HL-60/S4 (cell line): Measurements from ENCODE around the gene ZNF616.
"Not testable (repeated sequence)": the region's sequence is repeated elsewhere in the genome, so short reads cannot be mapped to it uniquely, and the experiment has no call there.

Experiments used
- in situ Hi-C: fragments of 300-500 bp; cut with MboI; formaldehyde crosslinking; loops from 2 replicates; pipeline ENCODE4 v1.14.3; 2022; ENCODE audit warnings: low sequenced_read_pairs

The ZNF616 gene

DNA sequence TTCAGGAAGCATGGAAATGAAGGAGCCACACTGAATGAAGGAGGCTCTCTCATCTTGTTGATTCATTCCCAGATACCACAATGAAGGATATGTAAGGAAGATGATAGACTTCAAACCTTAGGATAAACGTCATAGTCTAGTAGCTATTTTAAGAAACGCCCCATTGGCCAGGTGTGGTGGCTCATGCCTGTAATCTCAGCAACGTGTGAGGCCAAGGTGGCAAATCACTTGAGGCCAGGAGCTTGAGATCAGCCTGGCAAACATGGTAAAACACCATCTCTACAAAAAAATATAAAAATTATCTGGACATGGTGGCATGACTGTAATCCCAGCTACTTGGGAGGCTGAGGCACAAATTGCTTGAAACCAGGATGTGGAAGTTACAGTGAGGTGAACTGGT lies 27.1 kb downstream of the ZNF616 start:
- in situ Hi-C loops, result no loop called here

DNA sequence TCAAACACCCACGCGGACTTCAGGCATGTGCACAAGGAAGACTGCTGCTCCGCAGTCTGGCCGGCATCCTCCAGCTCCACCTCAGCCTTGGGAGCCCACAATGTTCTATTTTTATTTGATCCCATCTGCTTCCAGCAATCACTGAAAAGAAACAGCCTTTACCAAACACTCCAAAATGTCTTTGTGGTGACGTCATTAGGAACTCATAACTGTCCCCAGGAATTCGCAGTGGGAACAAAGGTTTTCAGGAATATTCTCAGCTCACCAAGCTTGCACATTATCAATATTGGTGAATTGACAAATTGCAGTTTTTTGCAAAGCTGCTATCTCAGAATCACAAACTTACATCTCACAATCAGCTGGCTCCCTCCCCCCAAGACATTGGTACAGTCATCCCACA lies 29.0 kb downstream of the ZNF616 start:
- in situ Hi-C loops, result no loop called here

DNA sequence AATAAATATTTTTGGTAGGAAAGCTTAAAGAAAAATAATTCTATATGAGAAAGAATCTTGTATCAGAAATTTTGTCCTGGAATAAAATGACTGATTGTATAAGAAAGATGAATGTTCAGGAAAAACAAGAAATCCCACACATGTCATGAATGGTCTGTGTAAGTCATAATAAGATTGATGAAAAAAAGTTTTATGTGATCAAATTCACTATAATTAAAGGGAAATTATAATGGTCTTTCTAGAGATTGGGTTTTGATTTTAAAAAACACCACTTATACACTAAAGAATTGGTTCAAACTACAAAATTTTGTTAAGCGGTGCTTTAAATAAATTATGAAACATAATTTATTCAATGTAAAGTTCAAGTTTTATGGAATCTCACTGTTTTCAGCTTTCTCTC lies 37.0 kb downstream of the ZNF616 start:
- in situ Hi-C loops, result no loop called here

DNA sequence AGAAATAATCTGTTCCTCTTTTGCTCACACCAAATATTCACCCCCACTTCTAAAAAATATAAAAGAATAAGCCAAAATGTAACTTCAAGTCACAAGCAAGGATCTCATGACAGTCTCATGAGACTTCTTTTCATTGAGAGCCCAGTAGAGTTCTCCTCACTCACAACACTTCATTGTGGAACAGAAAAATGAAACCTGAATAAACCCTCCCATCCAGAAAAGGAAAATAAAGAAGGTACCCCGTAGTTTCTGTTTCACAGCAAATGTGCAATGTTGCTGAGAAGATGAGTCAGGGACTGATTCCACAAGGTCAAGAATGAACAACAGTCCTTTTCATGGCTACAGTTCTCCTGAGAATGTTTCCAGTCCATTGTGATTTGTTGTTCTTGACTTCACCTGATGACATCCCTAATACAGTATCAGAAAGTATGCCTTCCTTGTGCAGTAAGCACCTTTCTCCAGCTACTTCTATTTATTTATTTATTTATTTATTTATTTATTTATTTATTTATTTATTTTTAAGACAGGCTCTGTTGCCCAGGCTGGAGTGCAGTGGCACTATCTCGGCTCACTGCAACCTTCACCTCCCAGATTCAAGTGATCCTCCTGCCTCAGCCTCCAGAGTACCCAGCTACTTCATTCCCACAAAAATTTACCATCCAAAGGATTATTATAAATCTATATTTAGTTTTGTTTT lies 37.7 kb downstream of the ZNF616 start:
- in situ Hi-C loops, result no loop called here

DNA sequence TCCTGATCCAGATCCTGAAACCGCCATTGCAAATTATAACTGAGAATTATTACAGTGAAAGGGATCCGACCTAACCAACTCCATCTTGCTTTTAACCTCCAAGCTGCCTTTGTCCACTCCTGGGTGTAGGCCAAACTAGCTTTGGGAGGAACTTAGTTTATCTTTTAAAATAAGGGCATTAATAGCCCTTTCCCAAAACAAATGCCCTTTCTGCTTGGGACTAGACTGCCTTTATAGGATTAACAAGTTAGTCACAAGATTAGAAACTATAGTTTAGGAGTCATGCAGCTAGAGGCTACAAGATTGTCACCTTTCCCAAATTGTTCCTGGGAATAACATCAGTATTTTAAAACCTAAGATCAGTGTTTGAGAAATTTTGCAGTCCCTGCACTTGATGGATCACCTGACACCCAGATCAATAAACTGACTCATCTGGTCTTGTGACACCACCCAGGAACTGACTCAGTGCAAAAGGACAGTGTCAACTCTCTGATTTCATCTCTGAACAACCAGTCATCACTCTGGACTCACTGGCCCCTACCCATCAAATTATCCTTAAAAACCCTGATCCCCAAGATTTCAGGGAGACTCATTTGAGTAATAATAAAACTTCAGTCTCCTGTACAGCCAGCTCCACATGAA lies 40.1 kb downstream of the ZNF616 start:
- in situ Hi-C loops, result no loop called here

DNA sequence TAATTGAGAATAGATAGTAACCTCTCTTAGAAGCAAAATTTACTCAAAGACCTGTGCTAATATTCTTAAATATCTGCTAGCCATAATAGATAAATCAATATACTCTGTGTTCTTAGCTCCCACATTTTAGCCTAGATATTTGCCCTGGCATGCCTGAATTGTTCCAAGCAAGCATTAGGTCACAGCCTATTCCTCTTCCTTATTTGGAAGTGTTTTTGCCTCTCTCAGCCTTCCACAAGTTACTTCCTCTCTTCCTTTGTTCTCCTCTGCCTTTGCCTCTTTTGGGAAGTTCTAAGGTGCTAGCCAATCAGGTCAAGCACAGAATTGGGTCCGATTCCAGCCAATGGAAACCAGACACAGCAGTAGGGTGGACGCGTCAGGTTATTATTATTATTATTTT lies 43.3 kb downstream of the ZNF616 start:
- in situ Hi-C loops, result not testable (repeated sequence)

DNA sequence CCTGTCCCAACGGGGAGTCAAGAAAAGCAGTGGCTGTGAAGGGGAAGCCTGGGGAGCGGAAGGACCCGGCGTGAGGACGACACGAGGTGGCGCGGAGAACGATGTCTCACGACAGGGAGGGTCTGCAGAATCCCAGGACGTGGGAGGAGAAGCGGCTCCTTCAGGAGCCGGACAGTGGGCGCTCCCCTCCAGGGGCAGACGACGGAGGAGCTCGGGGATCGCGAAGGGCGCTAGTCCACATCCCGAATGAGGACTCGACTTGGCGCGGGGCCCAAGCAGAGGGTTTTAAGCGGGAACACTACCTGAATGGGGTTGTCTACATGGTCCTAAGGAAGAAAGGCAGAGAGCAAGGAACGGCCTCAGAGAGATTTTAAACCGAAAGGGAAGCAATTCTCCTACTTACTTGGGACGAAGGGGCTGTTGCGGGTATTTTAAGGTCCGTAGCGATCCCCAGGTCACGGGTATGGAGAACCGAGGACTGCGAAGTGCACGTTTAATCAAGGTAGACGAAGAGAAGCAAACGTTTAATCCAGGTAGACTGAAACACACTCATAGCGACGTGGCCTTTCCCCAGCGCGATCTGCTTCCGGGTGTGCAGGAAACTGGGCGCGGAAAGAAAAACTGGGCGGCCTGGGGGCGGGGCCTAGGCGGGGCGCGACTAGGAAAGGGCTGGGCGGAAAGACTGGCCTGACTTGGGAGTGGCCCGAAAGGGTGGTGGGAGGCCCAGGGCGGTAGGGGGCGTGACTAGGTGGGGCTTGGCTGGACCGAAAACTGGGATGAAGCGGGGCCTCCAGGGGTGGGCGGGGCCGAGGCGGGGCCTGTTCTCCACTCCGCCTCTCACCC lies 44.3 kb downstream of the ZNF616 start, which contains the start of gene ZNF841:
Gene ZNF841, minus strand, starts transcription at position 594 of the 843 bp plus-strand sequence. CDS start 10,964 bp downstream, outside the sequence.
- in situ Hi-C loops, result no loop called here

DNA sequence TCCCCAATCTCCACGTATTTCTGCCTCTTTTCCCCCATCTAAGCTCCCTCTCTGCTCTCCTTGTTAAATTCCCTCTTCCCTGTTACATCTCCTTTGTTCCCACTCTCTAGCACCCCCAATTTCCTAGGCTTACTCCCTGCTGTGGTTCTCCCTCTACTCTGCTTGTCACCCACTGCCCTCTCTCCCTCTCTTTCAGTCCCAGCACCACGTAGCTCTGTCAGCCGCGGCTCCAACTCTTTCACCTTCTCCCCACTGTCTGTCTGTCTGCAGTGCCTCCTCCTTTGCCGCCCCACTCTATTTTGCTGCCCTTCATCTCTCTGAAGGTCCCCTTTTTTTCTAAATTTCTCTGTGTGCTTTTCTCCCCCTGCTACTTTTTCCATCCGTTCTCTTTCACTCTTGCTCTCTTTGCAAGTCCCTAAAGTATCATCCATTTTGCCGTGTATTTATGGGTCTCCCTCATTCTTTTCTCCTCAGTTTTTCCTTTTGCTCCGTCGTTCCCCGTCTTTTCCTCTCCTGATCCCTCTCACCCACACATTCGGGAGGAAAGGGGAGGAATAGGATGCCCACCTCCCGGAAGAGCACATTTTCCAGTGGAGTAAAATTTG lies 45.1 kb downstream of the ZNF616 start:
- in situ Hi-C loops, result no loop called here

DNA sequence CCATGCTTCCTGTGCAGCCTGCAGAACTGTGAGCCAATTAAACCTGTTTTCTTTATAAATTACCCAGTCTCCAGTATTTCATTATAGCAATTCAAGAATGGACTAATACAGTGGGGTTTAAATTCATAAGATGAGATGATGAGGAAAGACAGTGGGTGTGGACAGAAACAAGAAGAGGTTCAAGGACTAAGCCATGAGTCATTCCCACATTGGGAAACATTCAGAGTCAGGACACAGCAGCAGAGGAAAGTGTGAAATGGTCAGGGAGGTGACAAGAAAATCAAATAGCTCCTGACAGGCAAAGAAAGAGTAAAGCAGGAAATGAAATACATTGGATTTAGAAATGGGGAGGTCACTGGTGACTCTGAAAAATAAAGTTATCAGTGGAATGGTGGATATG lies 53.3 kb downstream of the ZNF616 start:
- in situ Hi-C loops, result no loop called here

DNA sequence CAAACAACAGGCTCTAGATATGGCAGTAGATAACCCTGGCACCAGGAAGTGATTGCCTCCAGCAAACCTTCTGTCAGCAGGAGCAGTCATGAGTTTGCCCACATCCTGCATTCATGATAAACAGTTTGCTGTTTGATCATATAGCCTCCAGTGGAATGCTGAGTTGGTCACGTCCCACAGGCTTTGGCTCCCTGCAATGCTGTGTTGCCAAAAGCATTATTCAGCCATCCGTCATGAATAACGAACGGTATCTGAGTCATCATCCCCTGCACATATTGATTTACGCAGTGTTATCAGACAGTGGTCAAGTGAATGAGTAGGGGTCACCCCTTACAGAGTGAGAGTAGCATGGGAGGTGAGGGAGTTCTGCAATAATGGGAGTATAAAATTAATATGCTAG lies 69.2 kb downstream of the ZNF616 start:
- in situ Hi-C loops, result no loop called here

DNA sequence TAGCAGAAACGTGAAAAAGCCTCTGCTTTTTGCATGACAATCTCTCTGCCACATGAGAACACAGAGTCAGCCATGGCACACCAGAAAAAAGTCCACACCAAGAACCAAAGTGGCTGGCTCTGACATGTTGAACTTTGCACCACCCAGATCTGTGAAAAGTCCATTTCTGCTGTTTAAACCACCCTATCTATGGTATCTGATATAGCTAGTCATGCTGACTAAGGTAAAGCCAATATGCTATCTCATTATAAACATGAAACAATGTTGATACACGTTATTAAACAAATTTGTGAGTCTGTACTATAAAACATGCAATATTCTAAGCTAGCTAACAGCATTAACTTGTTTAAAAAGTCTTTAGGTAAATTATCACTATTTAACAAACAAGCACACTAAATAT lies 70.1 kb downstream of the ZNF616 start:
- in situ Hi-C loops, result no loop called here

DNA sequence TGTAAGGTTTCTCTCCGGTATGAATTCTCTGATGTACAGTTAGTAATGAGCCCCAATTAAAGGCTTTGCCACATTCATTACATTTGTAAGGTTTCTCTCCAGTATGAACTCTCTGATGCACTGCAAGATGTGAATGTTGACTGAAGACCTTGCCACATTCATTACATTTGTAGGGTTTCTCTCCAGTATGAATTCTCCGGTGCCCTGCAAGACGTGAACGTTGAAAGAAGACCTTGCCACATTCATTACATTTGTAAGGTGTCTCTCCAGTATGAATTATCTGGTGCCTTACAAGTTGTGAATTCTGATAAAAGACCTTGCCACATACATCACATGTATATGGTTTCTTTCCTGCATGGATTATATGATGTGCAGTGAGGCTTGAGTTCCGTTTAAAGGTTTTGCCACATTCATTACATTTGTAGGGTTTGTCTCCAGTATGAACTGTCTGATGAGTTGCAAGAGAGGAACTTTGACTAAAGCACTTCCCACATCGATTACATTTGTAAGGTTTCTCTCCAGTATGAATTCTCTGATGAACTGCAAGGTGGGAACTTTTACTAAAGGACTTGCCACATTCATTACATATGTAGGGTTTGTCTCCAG lies 73.4 kb downstream of the ZNF616 start:
- in situ Hi-C loops, result no loop called here

DNA sequence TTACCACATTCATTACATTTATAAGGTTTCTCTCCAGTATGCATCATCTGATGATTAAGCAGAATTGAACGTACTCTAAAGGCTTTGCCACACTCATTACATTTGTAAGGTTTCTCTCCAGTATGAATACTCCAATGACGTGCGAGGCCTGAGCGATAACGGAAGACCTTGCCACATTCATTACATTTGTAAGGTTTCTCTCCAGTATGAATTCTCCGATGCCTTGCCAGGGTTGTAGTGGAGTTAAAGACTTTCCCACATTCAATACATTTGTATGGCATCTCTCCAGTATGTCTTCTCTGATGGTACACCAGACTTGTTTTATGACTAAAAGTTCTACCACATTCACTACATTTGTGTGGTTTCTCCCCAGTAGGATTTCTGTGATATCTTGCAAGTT lies 74.3 kb downstream of the ZNF616 start:
- in situ Hi-C loops, result no loop called here
